Ectodermal cell (in vitro differentiated cells): ENCODE results near the gene ZNF654.

Source experiments
- H3K27ac ChIP-seq: 2 replicates; pipeline ENCODE4 v1.7.0; 2013; ENCODE audit warnings: mild to moderate bottlenecking, low read depth, low read length; ENCODE audit not compliant: insufficient read depth, poor library complexity, severe bottlenecking
- H3K27me3 ChIP-seq: 2 replicates; pipeline ENCODE4 v1.7.0; 2013; ENCODE audit warnings: mild to moderate bottlenecking, low read length; ENCODE audit not compliant: insufficient read depth, control insufficient read depth, poor library complexity, severe bottlenecking
- H3K36me3 ChIP-seq: one replicate; pipeline ENCODE4 v1.7.0; 2013; ENCODE audit warnings: low read length; ENCODE audit not compliant: control insufficient read depth, insufficient read depth
- H3K4me1 ChIP-seq: one replicate; pipeline ENCODE4 v1.7.0; 2013; ENCODE audit warnings: low read length; ENCODE audit not compliant: control insufficient read depth, insufficient read depth
- H3K4me3 ChIP-seq: 2 replicates; pipeline ENCODE4 v1.7.0; 2013; ENCODE audit warnings: low read depth, low read length, control low read depth; ENCODE audit not compliant: insufficient read depth
- H3K9me3 ChIP-seq: 2 replicates; pipeline ENCODE4 v1.7.0; 2013; ENCODE audit warnings: mild to moderate bottlenecking, low read length, moderate library complexity; ENCODE audit not compliant: control insufficient read depth
- WGBS, 2 experiments: methylation state at CpG; one replicate each; pipeline ENCODE4 v1.1.7; 2013; ENCODE audit warnings: missing lambda C conversion rate in 2 of 2; 5-methylcytosine and 5-hydroxymethylcytosine counted together

ZNF654 gene

DNA sequence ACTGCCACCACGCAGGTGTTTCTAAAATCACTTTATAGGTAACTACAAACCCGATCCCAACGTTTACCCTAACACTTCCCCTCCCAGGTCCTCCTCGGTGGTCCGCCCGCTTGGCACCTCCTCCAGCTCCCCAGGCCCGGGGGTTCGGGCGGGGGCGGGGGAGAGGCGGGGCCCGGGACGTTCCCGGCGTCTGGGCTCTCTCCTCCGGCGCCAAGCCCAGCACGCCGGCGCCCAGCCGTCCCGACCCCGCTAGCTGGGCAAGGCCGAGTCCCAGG is 812 bp upstream of the ZNF654 start:
- 0% methylated on average over 24 of the region's 24 CpGs for WGBS, 2 experiments
- peaks cover 7% of the 10 kb centered on the region for H3K36me3 ChIP-seq
- H3K27ac ChIP-seq: peak overlapping the region; percentile 89
- H3K27me3 ChIP-seq: no peaks in the 10 kb centered on the region
- H3K4me1 ChIP-seq: peaks cover 5% of the 10 kb centered on the region
- peak overlapping the region; percentile 84 for H3K4me3 ChIP-seq
- no peaks in the 10 kb centered on the region for H3K9me3 ChIP-seq

GRCh38 chr3:88059380-88060170 is 520 bp downstream of the ZNF654 start:
- Histone ChIP-seq H3K27me3 (no peaks in the 10 kb centered on the region), H3K27ac (peak overlapping the region; percentile 82), H3K4me1 (peaks cover 5% of the 10 kb centered on the region), H3K36me3 (peaks cover 7% of the 10 kb centered on the region), H3K9me3 (no peaks in the 10 kb centered on the region), H3K4me3 (peak overlapping the region; percentile 84)
- WGBS, 2 experiments: 0 to 1% methylated on average over 40 to 44 of the region's 45 CpGs

DNA sequence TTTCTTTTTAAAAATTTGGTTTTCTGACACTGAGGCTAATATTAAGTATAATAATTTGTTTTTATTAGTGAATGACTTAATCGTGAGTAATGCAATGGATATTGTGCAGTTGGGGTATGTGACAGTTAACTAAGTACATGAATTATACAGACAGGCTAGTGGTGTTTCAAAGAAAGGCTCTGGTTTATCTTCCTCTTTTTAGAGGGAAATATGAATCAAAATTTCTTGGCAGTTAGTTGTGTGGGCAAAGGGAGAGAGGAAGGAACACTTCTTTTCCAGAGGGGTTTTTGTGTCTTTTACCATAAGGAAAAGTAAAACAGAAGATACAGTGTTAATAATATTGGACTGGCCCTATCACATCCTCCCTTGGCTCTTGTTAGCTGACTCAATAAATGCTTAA is 2.7 kb downstream of the ZNF654 start:
- H3K27ac ChIP-seq: no peak overlapping the region
- peaks cover 5% of the 10 kb centered on the region for H3K4me1 ChIP-seq
- H3K4me3 ChIP-seq: no peak overlapping the region
- H3K9me3 ChIP-seq: no peaks in the 10 kb centered on the region
- no peaks in the 10 kb centered on the region for H3K27me3 ChIP-seq
- 100% methylated on average over 1 of the region's 1 CpG for WGBS, 2 experiments
- no peaks in the 10 kb centered on the region for H3K36me3 ChIP-seq

GRCh38 chr3:88075072-88075471 is 16.0 kb downstream of the ZNF654 start:
- Histone ChIP-seq H3K9me3 (no peaks in the 10 kb centered on the region), H3K4me1 (no peaks in the 10 kb centered on the region), H3K4me3 (no peak overlapping the region), H3K27ac (no peak overlapping the region), H3K36me3 (no peaks in the 10 kb centered on the region), H3K27me3 (no peaks in the 10 kb centered on the region)
- WGBS, 2 experiments: 92 to 99% methylated on average over 2 of the region's 2 CpGs

DNA sequence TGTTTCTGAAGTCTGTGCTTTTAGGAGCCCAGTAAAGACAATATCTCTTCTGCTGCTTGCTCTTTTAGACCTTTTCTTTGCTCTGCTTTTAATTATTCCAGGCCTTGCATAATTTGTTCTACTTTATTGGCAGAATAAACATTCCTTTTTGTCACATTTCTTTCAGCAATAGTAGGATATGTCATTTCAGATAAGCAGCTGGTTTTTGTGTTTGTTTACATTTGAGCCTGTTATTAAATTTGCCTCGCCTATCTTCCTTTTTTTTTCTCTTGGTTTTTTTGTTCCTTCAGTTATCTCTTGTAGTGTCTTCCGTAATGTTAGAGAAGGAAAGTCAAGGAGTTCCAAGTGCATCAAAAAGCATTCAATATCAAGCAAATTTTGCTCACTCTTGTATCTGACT is 16.4 kb downstream of the ZNF654 start:
- 97 to 100% methylated on average over 2 of the region's 2 CpGs for WGBS, 2 experiments
- H3K27ac ChIP-seq: no peak overlapping the region

GRCh38 chr3:88076712-88077111 is 17.7 kb downstream of the ZNF654 start:
- Histone ChIP-seq H3K4me3 (no peak overlapping the region), H3K9me3 (no peaks in the 10 kb centered on the region), H3K4me1 (no peaks in the 10 kb centered on the region), H3K27me3 (no peaks in the 10 kb centered on the region), H3K36me3 (no peaks in the 10 kb centered on the region), H3K27ac (no peak overlapping the region)
- 100% methylated on average over 1 of the region's 1 CpG; no CpG with 5 or more reads in 1 of the 2 experiments for WGBS, 2 experiments

More for the DNA sequence above, 16.4 kb downstream of the ZNF654 start:
- Histone ChIP-seq H3K27me3 (no peaks in the 10 kb centered on the region), H3K4me1 (no peaks in the 10 kb centered on the region), H3K9me3 (no peaks in the 10 kb centered on the region), H3K36me3 (no peaks in the 10 kb centered on the region), H3K4me3 (no peak overlapping the region)

GRCh38 chr3:88078932-88079331 is 19.9 kb downstream of the ZNF654 start:
- H3K27me3 ChIP-seq: no peaks in the 10 kb centered on the region
- H3K27ac ChIP-seq: no peak overlapping the region
- no peaks in the 10 kb centered on the region for H3K4me1 ChIP-seq
- no peaks in the 10 kb centered on the region for H3K36me3 ChIP-seq
- WGBS, 2 experiments: 100% methylated on average over 2 to 3 of the region's 3 CpGs
- no peaks in the 10 kb centered on the region for H3K9me3 ChIP-seq
- no peak overlapping the region for H3K4me3 ChIP-seq

GRCh38 chr3:88082854-88083253 is 23.8 kb downstream of the ZNF654 start:
- no peak overlapping the region for H3K27ac ChIP-seq
- H3K4me3 ChIP-seq: no peak overlapping the region
- 94 to 98% methylated on average over 1 to 2 of the region's 2 CpGs for WGBS, 2 experiments
- H3K36me3 ChIP-seq: peaks cover 5% of the 10 kb centered on the region
- H3K9me3 ChIP-seq: no peaks in the 10 kb centered on the region
- H3K4me1 ChIP-seq: no peaks in the 10 kb centered on the region
- no peaks in the 10 kb centered on the region for H3K27me3 ChIP-seq

GRCh38 chr3:88084097-88084501 is 25.0 kb downstream of the ZNF654 start:
- Histone ChIP-seq H3K36me3 (peaks cover 5% of the 10 kb centered on the region), H3K4me1 (no peaks in the 10 kb centered on the region), H3K27me3 (no peaks in the 10 kb centered on the region), H3K27ac (no peak overlapping the region), H3K4me3 (no peak overlapping the region), H3K9me3 (no peaks in the 10 kb centered on the region)
- WGBS, 2 experiments: 90 to 91% methylated on average over 2 of the region's 2 CpGs

GRCh38 chr3:88090681-88091080 is 31.6 kb downstream of the ZNF654 start:
- Histone ChIP-seq H3K9me3 (peaks cover 3% of the 10 kb centered on the region), H3K4me1 (no peaks in the 10 kb centered on the region), H3K27me3 (no peaks in the 10 kb centered on the region), H3K36me3 (peaks cover 11% of the 10 kb centered on the region), H3K4me3 (no peak overlapping the region), H3K27ac (no peak overlapping the region)
- WGBS, 2 experiments: 67 to 74% methylated on average over 3 to 4 of the region's 4 CpGs

GRCh38 chr3:88092270-88092669 is 33.2 kb downstream of the ZNF654 start:
- no peak overlapping the region for H3K4me3 ChIP-seq
- H3K27ac ChIP-seq: no peak overlapping the region
- no peaks in the 10 kb centered on the region for H3K27me3 ChIP-seq
- no peaks in the 10 kb centered on the region for H3K4me1 ChIP-seq
- H3K36me3 ChIP-seq: peaks cover 6% of the 10 kb centered on the region
- peaks cover 3% of the 10 kb centered on the region for H3K9me3 ChIP-seq
